Chondrocyte (in vitro differentiated cells): ENCODE results near the gene DCLK3. TPM values are rescaled to one million over a fixed set of nuclear protein-coding genes. Genes with fewer than 3 reads are reported as not detected.

ENCODE experiments used
- DNase-seq: peaks from one replicate; pipeline ENCODE4 v3.0.0; 2021; ENCODE audit warnings: mixed read lengths, low spot score
- H3K27ac Mint-ChIP-seq: one replicate; pipeline ENCODE4 v1.8.0; 2021; ENCODE audit warnings: mild to moderate bottlenecking, moderate library complexity, mixed read lengths; ENCODE audit not compliant: unreplicated experiment
- H3K27me3 Mint-ChIP-seq: 2 replicates; pipeline ENCODE4 v1.8.0; 2021; ENCODE audit warnings: low read depth, mixed read lengths
- H3K36me3 Mint-ChIP-seq: 2 replicates; pipeline ENCODE4 v1.8.0; 2021; ENCODE audit warnings: low read depth, mixed read lengths
- H3K4me1 Mint-ChIP-seq: 2 replicates; pipeline ENCODE4 v1.8.0; 2021; ENCODE audit warnings: low read depth, mild to moderate bottlenecking, mixed read lengths
- H3K4me3 Mint-ChIP-seq: one replicate; pipeline ENCODE4 v1.8.0; 2021; ENCODE audit warnings: mild to moderate bottlenecking, moderate library complexity, mixed read lengths; ENCODE audit not compliant: unreplicated experiment
- H3K9me3 Mint-ChIP-seq: 2 replicates; pipeline ENCODE4 v1.8.0; 2021; ENCODE audit warnings: low read depth, mixed read lengths
- total RNA-seq: library from RNA; stranded (reverse); gene quantifications from 3 replicates; pipeline ENCODE4 v1.2.1, GENCODE V29; 2021
- TF ChIP-seq, protein P1 (sequence below): fragments of 200-600 bp; sonication (generic); IDR thresholded peaks from 2 replicates; pipeline ENCODE4 v1.5.0; 2021; ENCODE audit warnings: antibody characterized with exemption, mild to moderate bottlenecking, moderate library complexity

Gene DCLK3
- total RNA-seq, 1 donor from 2014 or later = not detected

DNA sequence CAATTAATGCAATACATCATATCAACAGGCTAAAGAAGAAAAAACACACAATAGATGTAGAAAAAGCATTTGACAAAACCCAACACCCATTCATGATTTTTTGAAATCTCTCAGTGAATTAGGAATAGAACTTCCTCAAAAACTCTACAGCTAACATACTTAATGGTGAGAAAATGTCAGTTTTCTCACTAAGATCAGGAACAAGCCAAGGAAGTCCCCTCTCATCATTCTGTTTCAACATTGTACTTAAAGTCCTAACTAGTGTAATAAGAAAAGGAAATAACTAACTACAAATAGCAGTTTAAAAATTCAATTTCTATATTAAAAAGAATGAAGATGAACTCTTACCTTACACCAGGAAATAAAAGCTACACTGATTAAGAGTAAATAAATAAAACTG lies 77.8 kb downstream of the DCLK3 start:
- Mint-ChIP-seq H3K27me3 (peaks cover 2% of the 10 kb centered on the region), H3K27ac (no peak overlapping the region), H3K4me1 (peaks cover 2% of the 10 kb centered on the region), H3K4me3 (no peak overlapping the region), H3K9me3 (peaks cover 15% of the 10 kb centered on the region), H3K36me3 (peaks cover 5% of the 10 kb centered on the region)
- no peak for DNase-seq
- TF ChIP-seq, protein P1, sequence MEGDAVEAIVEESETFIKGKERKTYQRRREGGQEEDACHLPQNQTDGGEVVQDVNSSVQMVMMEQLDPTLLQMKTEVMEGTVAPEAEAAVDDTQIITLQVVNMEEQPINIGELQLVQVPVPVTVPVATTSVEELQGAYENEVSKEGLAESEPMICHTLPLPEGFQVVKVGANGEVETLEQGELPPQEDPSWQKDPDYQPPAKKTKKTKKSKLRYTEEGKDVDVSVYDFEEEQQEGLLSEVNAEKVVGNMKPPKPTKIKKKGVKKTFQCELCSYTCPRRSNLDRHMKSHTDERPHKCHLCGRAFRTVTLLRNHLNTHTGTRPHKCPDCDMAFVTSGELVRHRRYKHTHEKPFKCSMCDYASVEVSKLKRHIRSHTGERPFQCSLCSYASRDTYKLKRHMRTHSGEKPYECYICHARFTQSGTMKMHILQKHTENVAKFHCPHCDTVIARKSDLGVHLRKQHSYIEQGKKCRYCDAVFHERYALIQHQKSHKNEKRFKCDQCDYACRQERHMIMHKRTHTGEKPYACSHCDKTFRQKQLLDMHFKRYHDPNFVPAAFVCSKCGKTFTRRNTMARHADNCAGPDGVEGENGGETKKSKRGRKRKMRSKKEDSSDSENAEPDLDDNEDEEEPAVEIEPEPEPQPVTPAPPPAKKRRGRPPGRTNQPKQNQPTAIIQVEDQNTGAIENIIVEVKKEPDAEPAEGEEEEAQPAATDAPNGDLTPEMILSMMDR = no peak

DNA sequence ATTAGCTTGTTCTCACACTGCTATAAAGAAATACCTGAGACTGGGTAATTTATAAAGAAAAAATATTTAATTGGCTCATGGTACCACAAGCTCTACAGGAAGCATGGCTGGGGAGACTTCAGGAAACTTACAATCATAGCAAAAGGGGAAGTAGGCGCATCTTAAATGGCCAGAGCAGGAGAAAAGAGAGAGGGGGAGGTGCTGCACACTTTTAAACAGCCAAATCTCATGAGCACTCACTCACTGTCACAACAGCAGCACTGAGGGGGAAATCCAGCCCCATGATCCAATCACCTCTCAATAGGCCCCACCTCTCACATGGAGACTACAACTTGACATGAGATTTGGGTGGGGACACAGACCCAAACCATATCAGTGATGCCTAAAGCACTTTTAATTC lies 82.5 kb downstream of the DCLK3 start:
- peaks cover 14% of the 10 kb centered on the region for H3K36me3 Mint-ChIP-seq
- peaks cover 32% of the 10 kb centered on the region for H3K9me3 Mint-ChIP-seq
- H3K27ac Mint-ChIP-seq = no peak overlapping the region
- no peaks in the 10 kb centered on the region for H3K27me3 Mint-ChIP-seq
- H3K4me3 Mint-ChIP-seq = no peak overlapping the region
- H3K4me1 Mint-ChIP-seq = peaks cover 38% of the 10 kb centered on the region
- DNase-seq = no peak
- TF ChIP-seq, protein P1 = no peak

DNA sequence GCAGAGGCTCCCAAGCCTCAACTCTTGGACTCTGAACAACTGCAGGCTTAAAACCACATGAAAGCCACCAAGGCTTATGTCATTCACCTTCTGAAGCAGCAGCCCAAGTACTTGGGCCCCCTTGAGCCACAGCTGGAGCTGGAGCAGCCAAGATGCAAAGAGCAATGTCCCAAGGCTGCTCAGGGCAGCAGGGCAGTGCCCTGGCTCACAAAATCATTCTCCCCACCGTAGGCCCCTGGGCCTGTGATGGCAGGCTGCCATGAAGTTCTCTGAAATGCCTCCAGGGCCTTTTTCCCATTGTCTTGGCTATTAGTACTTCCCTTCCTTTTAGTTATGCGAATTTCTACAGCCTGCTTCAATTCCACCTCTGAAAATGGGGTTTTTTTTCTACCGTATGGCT lies 83.4 kb downstream of the DCLK3 start:
- Mint-ChIP-seq H3K36me3 (peaks cover 14% of the 10 kb centered on the region), H3K4me3 (no peak overlapping the region), H3K27ac (no peak overlapping the region), H3K9me3 (peaks cover 25% of the 10 kb centered on the region), H3K4me1 (peaks cover 38% of the 10 kb centered on the region), H3K27me3 (no peaks in the 10 kb centered on the region)
- DNase-seq = no peak
- TF ChIP-seq, protein P1 = no peak

DNA sequence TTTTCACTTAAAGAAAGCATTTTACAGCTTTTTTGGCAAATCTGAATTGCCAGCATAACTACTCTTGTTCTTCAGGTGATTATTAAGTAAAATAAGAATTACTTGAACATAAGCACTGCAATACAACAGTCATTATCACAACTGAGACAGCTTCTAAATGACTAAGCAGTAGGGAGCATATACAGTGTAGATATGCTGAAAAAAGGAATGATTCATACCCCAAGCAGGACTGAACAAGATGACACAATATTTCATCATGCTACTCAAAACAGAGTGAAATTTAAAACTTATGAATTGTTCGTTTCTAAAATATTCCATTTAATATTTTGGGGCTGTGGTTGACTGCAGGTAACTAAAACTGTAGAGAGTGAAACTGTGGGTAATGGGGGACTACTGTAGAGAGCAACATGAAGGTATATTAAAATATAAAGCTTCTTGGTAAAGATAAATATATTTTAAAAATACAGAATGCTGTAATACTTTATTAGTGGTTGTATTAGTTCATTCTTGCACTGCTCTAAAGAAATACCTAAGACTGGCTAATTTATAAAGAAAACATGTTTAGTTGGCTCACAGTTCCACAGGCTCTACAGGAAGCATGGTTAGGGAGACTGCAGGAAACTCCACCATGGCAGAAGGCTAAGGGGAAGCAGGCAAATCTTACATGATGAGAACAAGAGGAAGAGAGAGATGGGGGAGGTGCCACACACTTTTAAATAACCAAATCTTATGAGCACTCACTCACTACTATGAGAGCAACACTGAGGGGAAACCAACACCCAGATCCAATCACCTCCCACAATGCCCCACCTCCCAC lies 84.8 kb downstream of the DCLK3 start:
- Mint-ChIP-seq H3K4me1 (peaks cover 38% of the 10 kb centered on the region), H3K27me3 (no peaks in the 10 kb centered on the region), H3K36me3 (peaks cover 14% of the 10 kb centered on the region), H3K27ac (peak overlapping the region; percentile 99), H3K9me3 (peaks cover 23% of the 10 kb centered on the region), H3K4me3 (no peak overlapping the region)
- TF ChIP-seq, protein P1 = no peak
- DNase-seq = no peak

DNA sequence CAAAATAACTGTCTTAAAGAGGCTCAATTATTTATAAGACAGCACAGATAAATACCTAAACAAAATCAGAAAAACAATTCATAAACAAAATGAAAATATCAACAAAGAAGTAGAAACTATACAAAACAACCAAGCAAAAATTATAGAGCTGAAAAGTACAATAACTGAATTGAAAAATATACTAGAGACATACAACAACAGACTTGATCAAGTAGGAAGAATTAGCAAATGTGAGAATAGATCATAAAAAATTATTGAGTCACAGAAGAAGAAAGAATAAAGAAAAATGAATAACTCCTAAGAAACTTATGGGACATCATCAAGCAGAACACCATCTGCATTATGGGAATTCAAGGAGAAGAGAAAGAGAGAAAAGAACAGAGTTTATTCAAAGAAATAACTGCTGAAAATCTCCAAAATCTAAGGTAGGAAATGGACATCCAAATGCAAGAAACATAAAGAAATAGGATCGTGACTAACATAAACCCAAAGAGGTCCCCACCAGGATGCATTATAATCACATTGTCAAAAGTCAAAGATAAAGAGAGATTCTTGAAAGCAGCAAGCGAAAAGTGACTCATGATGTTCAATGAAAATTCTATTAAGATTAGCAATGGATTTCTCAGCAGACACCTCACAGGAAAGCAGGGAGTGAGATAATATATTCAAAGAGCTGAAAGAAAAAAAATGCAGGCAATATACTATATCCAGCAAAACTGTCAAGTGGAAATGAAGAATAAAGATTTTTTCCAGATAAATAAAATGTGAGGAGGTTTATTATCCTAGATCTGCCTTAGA lies 85.9 kb downstream of the DCLK3 start:
- Mint-ChIP-seq H3K4me1 (peaks cover 38% of the 10 kb centered on the region), H3K27ac (peak overlapping the region; percentile 99), H3K27me3 (no peaks in the 10 kb centered on the region), H3K36me3 (peaks cover 13% of the 10 kb centered on the region), H3K4me3 (no peak overlapping the region), H3K9me3 (peaks cover 23% of the 10 kb centered on the region)
- TF ChIP-seq, protein P1 = no peak
- no peak for DNase-seq
